Activated B cell treated with CpG ODN at 0.5 μM for 24 hours (primary cell): ENCODE data around the gene FAM227A. TPM values are rescaled to one million over a fixed set of nuclear protein-coding genes. Genes with fewer than 3 reads are reported as not detected.
"Not testable (repeated sequence)": the region's sequence is repeated elsewhere in the genome, so short reads cannot be mapped to it uniquely, and the experiment has no call there.

Source experiments
- ATAC-seq: fragments of 200-7000 bp; cut with Tn5 transposase; one replicate; pipeline ENCODE4 v1.10.0; 2021; ENCODE audit warnings: low read depth, mild to moderate bottlenecking, moderate library complexity
- CTCF ChIA-PET: fragments of 350-600 bp; sonication (Branson Sonifier 250); formaldehyde crosslinking; loops from one replicate; lab custom pipeline; 2021; ENCODE audit warnings: antibody characterized with exemption; lab: Charles Lee
- POLR2A ChIA-PET: fragments of 350-600 bp; sonication (Branson Sonifier 250); formaldehyde crosslinking; loops from one replicate; lab custom pipeline; 2021; ENCODE audit warnings: antibody characterized with exemption; lab: Charles Lee
- DNase-seq: peaks from one replicate; pipeline ENCODE4 v3.0.0; 2022
- H3K27ac Mint-ChIP-seq: one replicate; pipeline ENCODE4 v1.8.0; 2020; ENCODE audit warnings: mixed read lengths
- H3K27me3 Mint-ChIP-seq: one replicate; pipeline ENCODE4 v1.8.0; 2021; ENCODE audit warnings: mixed read lengths
- H3K36me3 Mint-ChIP-seq: one replicate; pipeline ENCODE4 v1.8.0; 2021; ENCODE audit warnings: low read depth, mixed read lengths
- H3K4me1 Mint-ChIP-seq: one replicate; pipeline ENCODE4 v1.8.0; 2021; ENCODE audit warnings: mixed read lengths
- H3K4me3 Mint-ChIP-seq: one replicate; pipeline ENCODE4 v1.8.0; 2020; ENCODE audit warnings: mild to moderate bottlenecking, mixed read lengths
- H3K9me3 Mint-ChIP-seq: one replicate; pipeline ENCODE4 v1.8.0; 2020; ENCODE audit warnings: mixed read lengths
- CTCF ChIP-seq: fragments of 200-600 bp; IDR thresholded peaks from one replicate; pipeline ENCODE4 v1.8.0; 2022; ENCODE audit warnings: antibody characterized with exemption, mild to moderate bottlenecking
- intact Hi-C: fragments of 100-400 bp; cut with micrococcal nuclease; formaldehyde crosslinking; loops from one replicate; pipeline ENCODE4 v1.15.1; 2024
- total RNA-seq: library from RNA; stranded (reverse); gene quantifications from 2 replicates; pipeline ENCODE4 v1.2.3, GENCODE V29; 2022

FAM227A gene
- total RNA-seq, 1 donor from 2014 or later, result 0.20 TPM

GRCh38 chr22:38623351-38623750, 32.8 kb downstream of the FAM227A start:
- CTCF ChIA-PET, result no interaction called here
- no peak for ATAC-seq
- H3K4me3 Mint-ChIP-seq, result no peak overlapping the region

GRCh38 chr22:38618682-38619081, 37.5 kb downstream of the FAM227A start:
- no peak for TF ChIP-seq CTCF
- CTCF ChIA-PET, result no interaction called here
- ATAC-seq, result no peak
- no peak for DNase-seq
- Mint-ChIP-seq H3K27me3 (peaks cover 27% of the 10 kb centered on the region), H3K4me1 (no peaks in the 10 kb centered on the region), H3K9me3 (peaks cover 6% of the 10 kb centered on the region), H3K36me3 (no peaks in the 10 kb centered on the region), H3K4me3 (no peak overlapping the region), H3K27ac (no peak overlapping the region)
- POLR2A ChIA-PET, result no interaction called here
- intact Hi-C loops, result no loop called here

More at GRCh38 chr22:38623351-38623750, 32.8 kb downstream of the FAM227A start:
- TF ChIP-seq CTCF, result no peak
- DNase-seq, result no peak
- no peaks in the 10 kb centered on the region for H3K36me3 Mint-ChIP-seq
- POLR2A ChIA-PET, result no interaction called here
- no peaks in the 10 kb centered on the region for H3K4me1 Mint-ChIP-seq
- peaks cover 4% of the 10 kb centered on the region for H3K9me3 Mint-ChIP-seq
- intact Hi-C loops, result no loop called here
- no peak overlapping the region for H3K27ac Mint-ChIP-seq
- H3K27me3 Mint-ChIP-seq, result peaks cover 12% of the 10 kb centered on the region

GRCh38 chr22:38618258-38618657, 37.9 kb downstream of the FAM227A start:
- H3K4me1 Mint-ChIP-seq, result no peaks in the 10 kb centered on the region
- ATAC-seq, result no peak
- no peak overlapping the region for H3K4me3 Mint-ChIP-seq
- POLR2A ChIA-PET, result no interaction called here
- H3K9me3 Mint-ChIP-seq, result peaks cover 6% of the 10 kb centered on the region
- intact Hi-C loops, result no loop called here
- peaks cover 27% of the 10 kb centered on the region for H3K27me3 Mint-ChIP-seq
- TF ChIP-seq CTCF, result no peak
- no peak overlapping the region for H3K27ac Mint-ChIP-seq
- no peaks in the 10 kb centered on the region for H3K36me3 Mint-ChIP-seq
- CTCF ChIA-PET, result interaction anchor here (1.0 kb wide), 1 partner anchor 518 kb away, joined by 3 read pairs; no protein-coding TSS in a partner anchor
- DNase-seq, result no peak

- ATAC-seq, H3K4me3 Mint-ChIP-seq, H3K36me3 Mint-ChIP-seq, H3K9me3 Mint-ChIP-seq, POLR2A ChIA-PET, DNase-seq, H3K27ac Mint-ChIP-seq, H3K4me1 Mint-ChIP-seq, CTCF ChIA-PET, intact Hi-C loops: not testable (repeated sequence)
- H3K27me3 Mint-ChIP-seq, result peaks cover 25% of the 10 kb centered on the region
These were observed 41.2 kb downstream of the FAM227A start for GRCh38 chr22:38615064-38615405.

- Mint-ChIP-seq H3K4me3 (no peak overlapping the region), H3K36me3 (no peaks in the 10 kb centered on the region), H3K27ac (no peak overlapping the region), H3K9me3 (peaks cover 6% of the 10 kb centered on the region), H3K27me3 (peaks cover 21% of the 10 kb centered on the region), H3K4me1 (no peaks in the 10 kb centered on the region)
- CTCF ChIA-PET, result no interaction called here
- POLR2A ChIA-PET, result no interaction called here
- intact Hi-C loops, result no loop called here
- ATAC-seq, result no peak
- TF ChIP-seq CTCF, result no peak
- DNase-seq, result no peak
These were observed 41.7 kb downstream of the FAM227A start for GRCh38 chr22:38614332-38615063.

GRCh38 chr22:38613588-38613987, 42.6 kb downstream of the FAM227A start:
- Mint-ChIP-seq H3K9me3 (peaks cover 3% of the 10 kb centered on the region), H3K4me3 (no peak overlapping the region), H3K4me1 (no peaks in the 10 kb centered on the region), H3K36me3 (no peaks in the 10 kb centered on the region), H3K27ac (no peak overlapping the region), H3K27me3 (peaks cover 21% of the 10 kb centered on the region)
- POLR2A ChIA-PET, result no interaction called here
- CTCF ChIA-PET, result no interaction called here
- intact Hi-C loops, result no loop called here
- ATAC-seq (no peak), DNase-seq (no peak)
- no peak for TF ChIP-seq CTCF
